H9 (cell line): ENCODE measurements around the gene NALCN. TPM values are rescaled to one million over a fixed set of nuclear protein-coding genes. Genes with fewer than 3 reads are reported as not detected.

ENCODE experiments used
- DNase-seq: peaks from one replicate; pipeline ENCODE4 v3.0.0-alpha.2; 2017
- H2AFZ ChIP-seq: one replicate; pipeline ENCODE4 v1.6.1; 2013; ENCODE audit warnings: mild to moderate bottlenecking, low read length, control low read depth, moderate library complexity
- H2AK5ac ChIP-seq: 2 replicates; pipeline ENCODE4 v1.6.1; 2013; ENCODE audit warnings: low read length, control low read depth, mixed read lengths; ENCODE audit not compliant: insufficient read length
- H2BK120ac ChIP-seq: one replicate; pipeline ENCODE4 v1.6.1; 2013; ENCODE audit warnings: low read depth, mild to moderate bottlenecking, low read length, control low read depth, inconsistent platforms; ENCODE audit not compliant: poor library complexity, severe bottlenecking
- H2BK12ac ChIP-seq: 2 replicates; pipeline ENCODE4 v1.6.1; 2013; ENCODE audit warnings: low read length, control low read depth, mixed read lengths, low read depth; ENCODE audit not compliant: insufficient read length
- H2BK15ac ChIP-seq: 2 replicates; pipeline ENCODE4 v1.6.1; 2013; ENCODE audit warnings: low read depth, low read length, control low read depth
- H2BK20ac ChIP-seq: one replicate; pipeline ENCODE4 v1.6.1; 2013; ENCODE audit warnings: low read depth, mild to moderate bottlenecking, low read length, control low read depth, inconsistent platforms; ENCODE audit not compliant: poor library complexity, severe bottlenecking
- H2BK5ac ChIP-seq: 2 replicates; pipeline ENCODE4 v1.6.1; 2013; ENCODE audit warnings: low read length, control low read depth, mixed read lengths; ENCODE audit not compliant: insufficient read length
- H3K14ac ChIP-seq: 2 replicates; pipeline ENCODE4 v1.6.1; 2013; ENCODE audit warnings: low read length, control low read depth; ENCODE audit not compliant: insufficient read depth
- H3K18ac ChIP-seq: 2 replicates; pipeline ENCODE4 v1.6.1; 2013; ENCODE audit warnings: low read depth, mild to moderate bottlenecking, mixed read lengths, low read length, control low read depth; ENCODE audit not compliant: insufficient read length
- H3K23ac ChIP-seq: 2 replicates; pipeline ENCODE4 v1.6.1; 2013; ENCODE audit warnings: low read length, control low read depth, mixed read lengths, low read depth; ENCODE audit not compliant: insufficient read length
- H3K23me2 ChIP-seq: 2 replicates; pipeline ENCODE4 v1.6.1; 2013; ENCODE audit warnings: low read depth, mild to moderate bottlenecking, mixed read lengths, low read length, control low read depth; ENCODE audit not compliant: insufficient read length, poor library complexity, severe bottlenecking
- H3K27ac ChIP-seq: 2 replicates; pipeline ENCODE4 v1.5.1; 2013; ENCODE audit warnings: low read length, control low read depth, mixed read lengths, low read depth; ENCODE audit not compliant: insufficient read length
- H3K27me3 ChIP-seq: 2 replicates; pipeline ENCODE4 v1.6.1; 2013; ENCODE audit warnings: low read length, control low read depth, inconsistent platforms; ENCODE audit not compliant: insufficient read depth
- H3K4ac ChIP-seq: 2 replicates; pipeline ENCODE4 v1.6.1; 2013; ENCODE audit warnings: low read depth, mild to moderate bottlenecking, control low read depth, inconsistent platforms, low read length, moderate library complexity
- H3K4me1 ChIP-seq: 2 replicates; pipeline ENCODE4 v1.6.1; 2013; ENCODE audit warnings: low read length, control low read depth, inconsistent platforms; ENCODE audit not compliant: insufficient read depth
- H3K4me2 ChIP-seq: 2 replicates; pipeline ENCODE4 v1.6.1; 2013; ENCODE audit warnings: low read length, control low read depth, mixed read lengths; ENCODE audit not compliant: insufficient read length, insufficient read depth
- H3K56ac ChIP-seq: 2 replicates; pipeline ENCODE4 v1.6.1; 2013; ENCODE audit warnings: low read depth, mild to moderate bottlenecking, mixed read lengths, low read length, control low read depth; ENCODE audit not compliant: insufficient read length
- H3K79me1 ChIP-seq: 2 replicates; pipeline ENCODE4 v1.6.1; 2013; ENCODE audit warnings: low read depth, mild to moderate bottlenecking, moderate library complexity, low read length, control low read depth, inconsistent platforms; ENCODE audit not compliant: insufficient read depth, poor library complexity, severe bottlenecking
- H3K79me2 ChIP-seq: 2 replicates; pipeline ENCODE4 v1.6.1; 2013; ENCODE audit warnings: low read length, control low read depth, inconsistent platforms; ENCODE audit not compliant: insufficient read depth
- H3K9ac ChIP-seq: 2 replicates; pipeline ENCODE4 v1.6.1; 2013; ENCODE audit warnings: low read length, control low read depth, mixed read lengths; ENCODE audit not compliant: insufficient read length; ENCODE audit errors: extremely low read depth
- H3K9me3 ChIP-seq: one replicate; pipeline ENCODE4 v1.6.1; 2013; ENCODE audit warnings: low read depth, low read length, inconsistent platforms; ENCODE audit not compliant: control insufficient read depth
- H3T11ph ChIP-seq: one replicate; pipeline ENCODE4 v1.6.1; 2013; ENCODE audit warnings: mild to moderate bottlenecking, low read length, control low read depth, inconsistent platforms
- H4K20me1 ChIP-seq: one replicate; pipeline ENCODE4 v1.6.1; 2013; ENCODE audit not compliant: control insufficient read depth, insufficient read length, insufficient read depth
- H4K5ac ChIP-seq: 2 replicates; pipeline ENCODE4 v1.6.1; 2013; ENCODE audit warnings: low read depth, mild to moderate bottlenecking, mixed read lengths, low read length, control low read depth; ENCODE audit not compliant: insufficient read length
- H4K8ac ChIP-seq: replicated peaks from 2 replicates; pipeline ENCODE4 v1.6.1; 2013; ENCODE audit warnings: low read length, control low read depth, mixed read lengths, low read depth; ENCODE audit not compliant: insufficient read length
- H4K91ac ChIP-seq: 2 replicates; pipeline ENCODE4 v1.6.1; 2013; ENCODE audit warnings: low read depth, mild to moderate bottlenecking, moderate library complexity, mixed read lengths, low read length, control low read depth; ENCODE audit not compliant: insufficient read length
- H3K27ac Mint-ChIP-seq, 3 experiments: 2 replicates in 2 of 3; 3 replicates in 1 of 3; pipeline ENCODE4 v1.8.0; 2020 to 2021; ENCODE audit warnings: mixed read lengths in 3 of 3, mild to moderate bottlenecking in 1 of 3, moderate library complexity in 1 of 3
- H3K27me3 Mint-ChIP-seq: 2 replicates; pipeline ENCODE4 v1.8.0; 2021; ENCODE audit warnings: low read depth, mild to moderate bottlenecking, moderate library complexity, mixed read lengths
- H3K36me3 Mint-ChIP-seq, 3 experiments: 2 replicates in 2 of 3; 3 replicates in 1 of 3; pipeline ENCODE4 v1.8.0; 2020 to 2021; ENCODE audit warnings: low read depth in 3 of 3, mixed read lengths in 3 of 3; ENCODE audit not compliant: insufficient read depth in 1 of 3
- H3K4me1 Mint-ChIP-seq, 2 experiments: 2 replicates each; pipeline ENCODE4 v1.8.0; 2020; ENCODE audit warnings: mixed read lengths in 2 of 2
- H3K4me3 Mint-ChIP-seq, 2 experiments: 2 replicates in 1 of 2; 3 replicates in 1 of 2; pipeline ENCODE4 v1.8.0; 2020 to 2021; ENCODE audit warnings: mild to moderate bottlenecking in 2 of 2, mixed read lengths in 2 of 2, moderate library complexity in 1 of 2
- H3K9me3 Mint-ChIP-seq, 2 experiments: 2 replicates in 1 of 2; 3 replicates in 1 of 2; pipeline ENCODE4 v1.8.0; 2020; ENCODE audit warnings: mild to moderate bottlenecking in 2 of 2, mixed read lengths in 2 of 2, moderate library complexity in 1 of 2
- CTCF ChIP-seq: fragments of 200-600 bp; sonication (generic); conservative IDR thresholded peaks from 3 replicates; pipeline ENCODE4 v1.8.0; 2021; ENCODE audit warnings: antibody characterized with exemption, mild to moderate bottlenecking
- WGBS: extraction: QIAGEN DNeasy Blood & Tissue Kit; methylation state at CpG from one replicate; pipeline ENCODE4 v1.1.7; 2013; ENCODE audit warnings: missing lambda C conversion rate, low lambda C conversion rate, mixed read lengths; ENCODE audit not compliant: insufficient read length; ENCODE audit errors: extremely low coverage; 5-methylcytosine and 5-hydroxymethylcytosine counted together
- total RNA-seq: library from RNA; stranded (reverse); gene quantifications from 2 replicates; pipeline ENCODE4 v1.2.1, GENCODE V29; 2021

Gene NALCN
- total RNA-seq, 1 experiment from 2014 or later, result 0.09 TPM

GRCh38 chr13:101267656-101268055 lies 148.7 kb downstream of the NALCN start:
- no peak overlapping the region for H2AK5ac ChIP-seq
- Mint-ChIP-seq H3K36me3 (no peaks in the 10 kb centered on the region), H3K4me3 (no peak overlapping the region), H3K9me3 (no peaks in the 10 kb centered on the region), H3K27me3 (no peaks in the 10 kb centered on the region), H3K4me1 (no peaks in the 10 kb centered on the region), H3K27ac (no peak overlapping the region; a peak in 1 of 7 replicates)
- no peak for TF ChIP-seq CTCF
- no peak overlapping the region for H3K27ac ChIP-seq
- H3K79me2 ChIP-seq, result no peaks in the 10 kb centered on the region
- H4K5ac ChIP-seq, result no peak overlapping the region
- H3T11ph ChIP-seq, result no peak overlapping the region
- H3K18ac ChIP-seq, result no peak overlapping the region
- no peak overlapping the region for H3K4me2 ChIP-seq
- H2BK5ac ChIP-seq, result no peak overlapping the region
- no peaks in the 10 kb centered on the region for H3K27me3 ChIP-seq
- WGBS, result no CpG with 5 or more reads among the region's 5 CpGs
- H2BK20ac ChIP-seq, result no peak overlapping the region
- H3K23me2 ChIP-seq, result no peaks in the 10 kb centered on the region
- no peaks in the 10 kb centered on the region for H4K20me1 ChIP-seq
- H2BK12ac ChIP-seq, result no peak overlapping the region
- no peak overlapping the region for H3K4ac ChIP-seq
- H2AFZ ChIP-seq, result no peak overlapping the region
- no peak overlapping the region for H4K8ac ChIP-seq
- H3K9me3 ChIP-seq, result no peaks in the 10 kb centered on the region
- no peak overlapping the region for H3K9ac ChIP-seq
- H2BK15ac ChIP-seq, result no peak overlapping the region
- H3K56ac ChIP-seq, result no peak overlapping the region
- no peaks in the 10 kb centered on the region for H3K79me1 ChIP-seq
- DNase-seq, result no peak
- H4K91ac ChIP-seq, result no peak overlapping the region
- H3K4me1 ChIP-seq, result no peaks in the 10 kb centered on the region
- no peak overlapping the region for H2BK120ac ChIP-seq
- H3K23ac ChIP-seq, result no peak overlapping the region
- no peak overlapping the region for H3K14ac ChIP-seq
